Endothelial cell (in vitro differentiated cells): Measurements from ENCODE around the gene PSMB8. TPM values are rescaled to one million over a fixed set of nuclear protein-coding genes. Genes with fewer than 3 reads are reported as not detected.

Source experiments
- DNase-seq: peaks from one replicate; pipeline ENCODE4 v3.0.0; 2021; ENCODE audit warnings: low spot score
- H3K27ac Mint-ChIP-seq: one replicate; pipeline ENCODE4 v1.8.0; 2021; ENCODE audit warnings: mixed read lengths, inconsistent platforms; ENCODE audit not compliant: unreplicated experiment
- H3K27me3 Mint-ChIP-seq: one replicate; pipeline ENCODE4 v1.8.0; 2021; ENCODE audit warnings: mild to moderate bottlenecking, moderate library complexity, mixed read lengths, inconsistent platforms; ENCODE audit not compliant: unreplicated experiment
- H3K36me3 Mint-ChIP-seq: one replicate; pipeline ENCODE4 v1.8.0; 2021; ENCODE audit warnings: mild to moderate bottlenecking, low read depth, mixed read lengths, inconsistent platforms; ENCODE audit not compliant: unreplicated experiment
- H3K4me1 Mint-ChIP-seq: one replicate; pipeline ENCODE4 v1.8.0; 2021; ENCODE audit warnings: mild to moderate bottlenecking, mixed read lengths, inconsistent platforms; ENCODE audit not compliant: unreplicated experiment
- H3K4me3 Mint-ChIP-seq: one replicate; pipeline ENCODE4 v1.8.0; 2021; ENCODE audit warnings: mild to moderate bottlenecking, mixed read lengths, inconsistent platforms; ENCODE audit not compliant: unreplicated experiment
- H3K9me3 Mint-ChIP-seq: one replicate; pipeline ENCODE4 v1.8.0; 2021; ENCODE audit warnings: mixed read lengths, inconsistent platforms; ENCODE audit not compliant: unreplicated experiment
- CTCF ChIP-seq: fragments of 200-600 bp; sonication (generic); IDR thresholded peaks from one replicate; pipeline ENCODE4 v1.5.0; 2021; ENCODE audit warnings: antibody characterized with exemption; ENCODE audit not compliant: unreplicated experiment
- total RNA-seq: library from RNA; stranded (reverse); fragmentation: NEBNext Ultra II Directional; extraction: Animal tissue kit (Norgen Biotek cat#: 25700); gene quantifications from one replicate; pipeline ENCODE4 v1.2.1, GENCODE V29; 2021; ENCODE audit not compliant: unreplicated experiment

The PSMB8 gene
- total RNA-seq, 1 donor from 2014 or later, result 5.2 TPM

- no peak overlapping the region for H3K27ac Mint-ChIP-seq
- peaks cover 8% of the 10 kb centered on the region for H3K4me1 Mint-ChIP-seq
- no peak for TF ChIP-seq CTCF
- H3K36me3 Mint-ChIP-seq, result peaks cover 4% of the 10 kb centered on the region
- DNase-seq, result peak; percentile 40
- peak overlapping the region; percentile 80 for H3K4me3 Mint-ChIP-seq
- peaks cover 22% of the 10 kb centered on the region for H3K27me3 Mint-ChIP-seq
- H3K9me3 Mint-ChIP-seq, result no peaks in the 10 kb centered on the region
Observed at GRCh38 chr6:32852844-32853540, 9.1 kb upstream of the PSMB8 start.

DNA sequence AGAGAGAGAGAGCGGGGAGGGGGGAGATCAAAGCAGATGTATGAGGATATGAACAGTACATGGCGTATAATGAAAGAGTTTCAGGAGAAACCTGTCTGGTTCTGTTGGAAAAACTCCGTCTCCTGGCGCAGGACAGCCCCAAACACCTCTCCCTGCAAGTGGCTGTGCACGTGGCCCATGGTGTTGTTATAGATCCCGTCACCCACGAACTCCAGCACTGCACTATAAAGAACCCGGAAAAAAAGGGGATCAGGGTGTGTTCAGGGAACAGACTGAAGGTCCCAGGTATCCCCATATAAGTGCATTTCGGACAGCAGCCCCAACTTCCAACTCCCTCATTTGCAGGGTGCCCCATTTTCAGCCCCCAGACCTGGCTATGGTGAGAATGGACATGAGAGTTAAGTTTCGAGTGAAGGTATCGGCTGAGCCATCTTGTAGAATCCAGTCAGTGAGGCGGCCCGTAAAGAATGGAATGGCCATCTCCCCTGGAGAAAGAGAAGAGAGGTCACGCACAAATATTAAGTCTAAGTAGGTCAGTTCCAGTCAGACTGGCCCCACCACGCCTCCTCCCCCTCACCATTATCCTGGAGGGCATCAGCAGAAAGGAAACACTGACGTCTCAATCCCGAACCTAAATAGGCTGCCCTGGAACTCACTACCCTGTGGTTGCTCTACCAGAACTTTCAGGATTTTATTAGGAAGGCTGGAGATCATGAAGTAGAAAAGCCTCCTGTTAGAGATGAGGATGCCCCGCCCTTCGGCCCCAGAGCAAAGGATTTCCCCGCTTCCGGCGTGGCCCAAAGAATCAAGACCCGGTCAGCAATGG, 8.4 kb upstream of the PSMB8 start:
- Mint-ChIP-seq H3K27me3 (peaks cover 22% of the 10 kb centered on the region), H3K9me3 (no peaks in the 10 kb centered on the region), H3K4me3 (peak overlapping the region; percentile 80), H3K27ac (no peak overlapping the region), H3K36me3 (peaks cover 4% of the 10 kb centered on the region), H3K4me1 (peaks cover 8% of the 10 kb centered on the region)
- TF ChIP-seq CTCF, result no peak
- no peak for DNase-seq

- Mint-ChIP-seq H3K36me3 (peaks cover 4% of the 10 kb centered on the region), H3K9me3 (no peaks in the 10 kb centered on the region), H3K4me3 (no peak overlapping the region), H3K4me1 (peaks cover 8% of the 10 kb centered on the region), H3K27ac (no peak overlapping the region), H3K27me3 (peaks cover 22% of the 10 kb centered on the region)
- DNase-seq, result no peak
- TF ChIP-seq CTCF, result no peak
Observed at GRCh38 chr6:32851025-32851424, 7.2 kb upstream of the PSMB8 start.

- no peak for DNase-seq
- peaks cover 5% of the 10 kb centered on the region for H3K4me1 Mint-ChIP-seq
- no peak overlapping the region for H3K27ac Mint-ChIP-seq
- no peak overlapping the region for H3K4me3 Mint-ChIP-seq
- H3K27me3 Mint-ChIP-seq, result peaks cover 15% of the 10 kb centered on the region
- no peak for TF ChIP-seq CTCF
- no peaks in the 10 kb centered on the region for H3K9me3 Mint-ChIP-seq
- H3K36me3 Mint-ChIP-seq, result peaks cover 4% of the 10 kb centered on the region
Observed at GRCh38 chr6:32849126-32849525, 5.3 kb upstream of the PSMB8 start.

DNA sequence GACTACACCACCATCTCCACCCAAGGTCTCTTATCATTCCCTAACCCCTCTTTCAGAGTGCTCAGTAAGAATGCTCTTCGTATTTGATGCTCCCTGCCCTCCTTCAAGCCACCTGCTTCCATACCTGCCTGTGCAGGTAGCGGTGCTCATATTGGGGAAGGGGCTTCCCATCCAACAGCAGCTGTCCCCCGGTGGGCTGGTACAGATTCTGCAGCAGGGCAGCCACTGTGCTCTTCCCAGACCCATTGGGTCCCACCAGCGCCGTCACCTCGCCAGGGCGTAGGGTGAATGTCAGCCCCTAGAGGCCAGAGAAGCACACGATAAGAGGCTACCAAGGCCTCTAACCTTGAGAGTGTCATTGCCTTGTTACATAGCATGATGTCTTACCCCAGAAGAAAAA, 3.9 kb upstream of the PSMB8 start:
- Mint-ChIP-seq H3K36me3 (peaks cover 4% of the 10 kb centered on the region), H3K4me1 (peaks cover 9% of the 10 kb centered on the region), H3K9me3 (no peaks in the 10 kb centered on the region), H3K4me3 (no peak overlapping the region), H3K27me3 (peaks cover 18% of the 10 kb centered on the region), H3K27ac (no peak overlapping the region)
- no peak for DNase-seq
- no peak for TF ChIP-seq CTCF
